RWPE1 (cell line): ENCODE data around the gene RAB20.
A peak's percentile ranks its signal among the peaks of the same experiment; 100 is the strongest.
"Not testable (repeated sequence)": the region's sequence is repeated elsewhere in the genome, so short reads cannot be mapped to it uniquely, and the experiment has no call there.

Source experiments
- CTCF ChIA-PET: fragments of 350-600 bp; sonication (Branson Sonifier 250); formaldehyde crosslinking; extraction: SDS; loops from one replicate; lab custom pipeline; 2021; lab: Yijun Ruan, JAX
- POLR2A ChIA-PET: fragments of 400-600 bp; formaldehyde crosslinking; extraction: SDS; loops from one replicate; lab custom pipeline; 2020; ENCODE audit warnings: antibody characterized with exemption; ENCODE audit not compliant: low non-redundant PET; lab: Yijun Ruan, JAX
- DNase-seq: peaks from one replicate; pipeline ENCODE4 v3.0.0; 2012; ENCODE audit warnings: low spot score
- H3K27ac ChIP-seq: fragments of 450-650 bp; 2 replicates; pipeline ENCODE4 v1.5.1; 2017
- CTCF ChIP-seq: fragments of 450-650 bp; conservative IDR thresholded peaks from 2 replicates; pipeline ENCODE4 v1.5.1; 2017; ENCODE audit warnings: low read depth, mild to moderate bottlenecking

The RAB20 gene

GRCh38 chr13:110561344-110562035 lies at the start of gene RAB20:
Gene RAB20 (minus strand): TSS chr13:110561722. CDS start chr13:110561519, 203 bp downstream.
- ChIA-PET POLR2A (interaction anchor here (1.0 kb wide), 1 partner anchor 43 kb away, joined by 3 read pairs; no protein-coding TSS in a partner anchor), CTCF (interaction anchor here (1.7 kb wide), 1 partner anchor 105 kb away, joined by 4 read pairs; no protein-coding TSS in a partner anchor)
- peak within 1 kb of the TSS; percentile 83 for H3K27ac ChIP-seq
- no peak for TF ChIP-seq CTCF
- peak; percentile 87 for DNase-seq

GRCh38 chr13:110610955-110611595 lies 49.6 kb upstream of the RAB20 start:
- ChIA-PET POLR2A (no interaction called here), CTCF (interaction anchor here (0.7 kb wide), 1 partner anchor 316 kb away, joined by 4 read pairs; no protein-coding TSS in a partner anchor)
- no peak overlapping the region for H3K27ac ChIP-seq
- no peak for TF ChIP-seq CTCF
- DNase-seq = no peak

- ChIA-PET POLR2A (no interaction called here), CTCF (no interaction called here)
- H3K27ac ChIP-seq = no peak overlapping the region
- no peak for DNase-seq
- TF ChIP-seq CTCF = no peak
These were observed 46.2 kb upstream of the RAB20 start for GRCh38 chr13:110607675-110608224.

GRCh38 chr13:110606281-110606680 lies 44.8 kb upstream of the RAB20 start:
- DNase-seq, POLR2A ChIA-PET, CTCF ChIA-PET, H3K27ac ChIP-seq: not testable (repeated sequence)

GRCh38 chr13:110605132-110605531 lies 43.6 kb upstream of the RAB20 start:
- no peak for DNase-seq
- CTCF ChIA-PET = no interaction called here
- no peak for TF ChIP-seq CTCF
- H3K27ac ChIP-seq = no peak overlapping the region
- POLR2A ChIA-PET = no interaction called here

- DNase-seq = no peak
- TF ChIP-seq CTCF = no peak
- no peak overlapping the region for H3K27ac ChIP-seq
- ChIA-PET POLR2A (no interaction called here), CTCF (interaction anchor here (1.1 kb wide), 1 partner anchor 116 kb away, joined by 5 read pairs; no protein-coding TSS in a partner anchor)
These were observed 39.5 kb upstream of the RAB20 start for GRCh38 chr13:110600980-110601379.
